WTC11 (cell line): ENCODE results near the gene NUDCD2. TPM values are rescaled to one million over a fixed set of nuclear protein-coding genes. Genes with fewer than 3 reads are reported as not detected.

Experiments
- ATAC-seq: fragments of 200-7000 bp; cut with Tn5 transposase; 2 replicates; pipeline ENCODE4 v1.10.0; 2021; ENCODE audit warnings: mild to moderate bottlenecking, moderate library complexity
- CTCF ChIA-PET: fragments of 300-600 bp; sonication (Branson Sonifier 250); formaldehyde crosslinking; loops from one replicate; lab custom pipeline; 2021; ENCODE audit warnings: antibody characterized with exemption; lab: Charles Lee
- POLR2A ChIA-PET: fragments of 350-600 bp; sonication (Branson Sonifier 250); formaldehyde crosslinking; loops from one replicate; lab custom pipeline; 2021; ENCODE audit warnings: antibody characterized with exemption; lab: Charles Lee
- DNase-seq: peaks from one replicate; pipeline ENCODE4 v3.0.0; 2021; ENCODE audit warnings: low spot score
- H3K27ac Mint-ChIP-seq: 2 replicates; pipeline ENCODE4 v1.8.0; 2021; ENCODE audit warnings: mixed read lengths
- H3K27me3 Mint-ChIP-seq: 2 replicates; pipeline ENCODE4 v1.8.0; 2021; ENCODE audit warnings: low read depth, mild to moderate bottlenecking, moderate library complexity, mixed read lengths
- H3K36me3 Mint-ChIP-seq: 2 replicates; pipeline ENCODE4 v1.8.0; 2021; ENCODE audit warnings: mixed read lengths
- H3K4me1 Mint-ChIP-seq: 2 replicates; pipeline ENCODE4 v1.8.0; 2022; ENCODE audit warnings: mixed read lengths
- H3K4me3 Mint-ChIP-seq: 2 replicates; pipeline ENCODE4 v1.8.0; 2021; ENCODE audit warnings: mild to moderate bottlenecking, moderate library complexity, mixed read lengths
- H3K9me3 Mint-ChIP-seq: 2 replicates; pipeline ENCODE4 v1.8.0; 2021; ENCODE audit warnings: mixed read lengths
- ATF1 ChIP-seq: sonication (generic); formaldehyde crosslinking; IDR thresholded peaks from 2 replicates; pipeline ENCODE4 v1.8.1; 2023; ENCODE audit warnings: mild to moderate bottlenecking, moderate library complexity, missing genetic modification reagents
- ATF6 ChIP-seq: sonication (generic); formaldehyde crosslinking; IDR thresholded peaks from 2 replicates; pipeline ENCODE4 v1.8.1; 2023; ENCODE audit warnings: mild to moderate bottlenecking, missing genetic modification reagents
- CREM ChIP-seq: sonication (generic); formaldehyde crosslinking; IDR thresholded peaks from 2 replicates; pipeline ENCODE4 v1.8.1; 2022; ENCODE audit warnings: mild to moderate bottlenecking, missing genetic modification reagents, moderate library complexity
- E2F5 ChIP-seq: sonication (generic); formaldehyde crosslinking; IDR thresholded peaks from 2 replicates; pipeline ENCODE4 v1.8.1; 2022; ENCODE audit warnings: mild to moderate bottlenecking, moderate library complexity, missing genetic modification reagents
- ESRRA ChIP-seq: sonication (generic); formaldehyde crosslinking; IDR thresholded peaks from 2 replicates; pipeline ENCODE4 v1.8.1; 2022; ENCODE audit warnings: mild to moderate bottlenecking, missing genetic modification reagents, borderline replicate concordance
- FOXJ3 ChIP-seq: sonication (generic); formaldehyde crosslinking; IDR thresholded peaks from 2 replicates; pipeline ENCODE4 v1.9.0; 2021; ENCODE audit warnings: missing genetic modification reagents, mild to moderate bottlenecking, borderline replicate concordance
- FOXP1 ChIP-seq: sonication (generic); formaldehyde crosslinking; IDR thresholded peaks from 2 replicates; pipeline ENCODE4 v1.8.0; 2022; ENCODE audit warnings: missing genetic modification reagents, mild to moderate bottlenecking, moderate library complexity, borderline replicate concordance
- NFATC4 ChIP-seq: fragments of 250-450 bp; sonication (Bioruptor Pico); IDR thresholded peaks from 2 replicates; pipeline ENCODE4 v1.9.0; 2021; ENCODE audit warnings: mild to moderate bottlenecking
- NFE2L1 ChIP-seq: sonication (generic); formaldehyde crosslinking; IDR thresholded peaks from 2 replicates; pipeline ENCODE4 v1.8.1; 2023; ENCODE audit warnings: missing genetic modification reagents
- NR1H2 ChIP-seq: sonication (generic); formaldehyde crosslinking; IDR thresholded peaks from 2 replicates; pipeline ENCODE4 v1.9.0; 2021; ENCODE audit warnings: mild to moderate bottlenecking, moderate library complexity, missing genetic modification reagents
- NR3C1 ChIP-seq: sonication (generic); formaldehyde crosslinking; conservative IDR thresholded peaks from 2 replicates; pipeline ENCODE4 v1.8.1; 2023; ENCODE audit warnings: low read depth, mild to moderate bottlenecking, missing genetic modification reagents
- OVOL2 ChIP-seq: fragments of 250-450 bp; sonication (Bioruptor Pico); IDR thresholded peaks from 2 replicates; pipeline ENCODE4 v1.9.0; 2021; ENCODE audit warnings: mild to moderate bottlenecking, borderline replicate concordance
- PRDM15 ChIP-seq: sonication (generic); formaldehyde crosslinking; IDR thresholded peaks from 2 replicates; pipeline ENCODE4 v1.8.0; 2022; ENCODE audit warnings: missing genetic modification reagents
- RELA ChIP-seq: sonication (generic); formaldehyde crosslinking; IDR thresholded peaks from 2 replicates; pipeline ENCODE4 v1.8.1; 2022; ENCODE audit warnings: missing genetic modification reagents, mild to moderate bottlenecking, borderline replicate concordance
- ZBTB21 ChIP-seq: sonication (generic); formaldehyde crosslinking; IDR thresholded peaks from 2 replicates; pipeline ENCODE4 v1.8.1; 2023; ENCODE audit warnings: mild to moderate bottlenecking, missing genetic modification reagents, borderline replicate concordance
- ZNF138 ChIP-seq: sonication (generic); formaldehyde crosslinking; conservative IDR thresholded peaks from 2 replicates; pipeline ENCODE4 v1.8.1; 2022; ENCODE audit warnings: mild to moderate bottlenecking, moderate library complexity, missing genetic modification reagents
- ZNF232 ChIP-seq: sonication (generic); formaldehyde crosslinking; IDR thresholded peaks from 2 replicates; pipeline ENCODE4 v1.8.0; 2022; ENCODE audit warnings: mild to moderate bottlenecking, missing genetic modification reagents
- total RNA-seq: library from RNA; stranded (reverse); gene quantifications from 3 replicates; pipeline ENCODE4 v1.2.3, GENCODE V29; 2021
- TF ChIP-seq, protein P1 (sequence below): fragments of 250-450 bp; sonication (Bioruptor Pico); IDR thresholded peaks from 2 replicates; pipeline ENCODE4 v1.9.0; 2021; ENCODE audit warnings: mild to moderate bottlenecking
- TF ChIP-seq, protein P2 (sequence below): sonication (generic); formaldehyde crosslinking; IDR thresholded peaks from 2 replicates; pipeline ENCODE4 v1.8.1; 2023; ENCODE audit warnings: mild to moderate bottlenecking, missing genetic modification reagents, borderline replicate concordance

The NUDCD2 gene
- total RNA-seq, 1 experiment from 2014 or later = 73.4 TPM

DNA sequence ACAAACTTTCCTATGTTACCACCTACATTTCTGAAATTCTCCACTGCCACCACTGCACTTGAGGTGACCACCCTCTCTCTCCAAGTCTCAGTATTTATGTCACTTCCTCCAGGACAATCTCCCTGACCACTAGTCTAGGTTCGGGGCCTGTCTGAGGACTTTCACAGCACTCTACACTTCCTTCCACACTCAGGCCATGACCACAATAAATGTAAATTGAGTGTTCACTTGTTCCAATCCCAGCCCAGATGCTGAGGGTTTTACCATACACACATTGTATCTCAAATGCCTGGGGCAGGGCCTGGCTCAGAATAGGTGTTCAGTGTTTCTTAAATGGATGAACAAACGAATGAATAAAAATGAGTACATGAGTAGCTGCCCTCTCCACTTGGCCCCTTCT lies 49.4 kb downstream of the NUDCD2 start (continued):
- TF ChIP-seq NFE2L1 (CRISPR knock-in tag) = no peak

DNA sequence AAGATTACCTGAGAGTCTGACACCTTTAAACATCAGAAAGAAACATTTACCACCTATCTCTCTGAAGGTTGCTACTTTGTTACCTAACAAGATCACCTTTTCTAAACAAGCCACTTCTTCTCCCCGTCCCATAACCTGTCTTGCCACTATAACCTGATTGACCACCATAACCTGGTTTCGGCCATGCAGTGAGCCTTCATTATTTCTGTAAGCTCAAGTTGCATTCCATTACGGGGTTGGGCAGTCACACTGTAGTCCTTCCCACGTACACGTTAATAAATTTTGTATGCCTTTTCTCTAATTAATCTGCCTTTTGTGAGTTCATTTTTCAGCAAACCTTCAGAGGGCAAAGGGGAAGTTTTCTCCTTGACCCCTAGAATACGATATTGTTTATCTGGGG lies 50.5 kb downstream of the NUDCD2 start:
- DNase-seq (no peak), ATAC-seq (no peak)
- Mint-ChIP-seq H3K4me1 (peaks cover 11% of the 10 kb centered on the region), H3K36me3 (no peaks in the 10 kb centered on the region), H3K4me3 (no peak overlapping the region), H3K9me3 (no peaks in the 10 kb centered on the region), H3K27ac (0 out of 2 replicates have a peak overlapping the region, but pooled peaks have one; percentile 1), H3K27me3 (no peaks in the 10 kb centered on the region)
- ChIA-PET POLR2A (no interaction called here), CTCF (interaction anchor here (0.8 to 4.2 kb wide), 15 partner anchors 10 to 1200 kb away, joined by 3 to 53 read pairs (median 6); no protein-coding TSS in a partner anchor)
- TF ChIP-seq ATF6 (CRISPR knock-in tag) (no peak), PRDM15 (CRISPR knock-in tag) (no peak), RELA (no peak), ESRRA (CRISPR knock-in tag) (no peak), NR1H2 (CRISPR knock-in tag) (no peak), ZNF138 (CRISPR knock-in tag) (no peak), FOXP1 (CRISPR knock-in tag) (no peak), ZBTB21 (CRISPR knock-in tag) (no peak), FOXJ3 (CRISPR knock-in tag) (no peak), ZNF232 (no peak), NFATC4 (CRISPR knock-in tag) (no peak), CREM (CRISPR knock-in tag) (no peak), NR3C1 (CRISPR knock-in tag) (no peak), OVOL2 (no peak), ATF1 (CRISPR knock-in tag) (no peak), E2F5 (CRISPR knock-in tag) (no peak)
- TF ChIP-seq, protein P1, sequence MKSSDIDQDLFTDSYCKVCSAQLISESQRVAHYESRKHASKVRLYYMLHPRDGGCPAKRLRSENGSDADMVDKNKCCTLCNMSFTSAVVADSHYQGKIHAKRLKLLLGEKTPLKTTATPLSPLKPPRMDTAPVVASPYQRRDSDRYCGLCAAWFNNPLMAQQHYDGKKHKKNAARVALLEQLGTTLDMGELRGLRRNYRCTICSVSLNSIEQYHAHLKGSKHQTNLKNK = no peak
- TF ChIP-seq, protein P2, sequence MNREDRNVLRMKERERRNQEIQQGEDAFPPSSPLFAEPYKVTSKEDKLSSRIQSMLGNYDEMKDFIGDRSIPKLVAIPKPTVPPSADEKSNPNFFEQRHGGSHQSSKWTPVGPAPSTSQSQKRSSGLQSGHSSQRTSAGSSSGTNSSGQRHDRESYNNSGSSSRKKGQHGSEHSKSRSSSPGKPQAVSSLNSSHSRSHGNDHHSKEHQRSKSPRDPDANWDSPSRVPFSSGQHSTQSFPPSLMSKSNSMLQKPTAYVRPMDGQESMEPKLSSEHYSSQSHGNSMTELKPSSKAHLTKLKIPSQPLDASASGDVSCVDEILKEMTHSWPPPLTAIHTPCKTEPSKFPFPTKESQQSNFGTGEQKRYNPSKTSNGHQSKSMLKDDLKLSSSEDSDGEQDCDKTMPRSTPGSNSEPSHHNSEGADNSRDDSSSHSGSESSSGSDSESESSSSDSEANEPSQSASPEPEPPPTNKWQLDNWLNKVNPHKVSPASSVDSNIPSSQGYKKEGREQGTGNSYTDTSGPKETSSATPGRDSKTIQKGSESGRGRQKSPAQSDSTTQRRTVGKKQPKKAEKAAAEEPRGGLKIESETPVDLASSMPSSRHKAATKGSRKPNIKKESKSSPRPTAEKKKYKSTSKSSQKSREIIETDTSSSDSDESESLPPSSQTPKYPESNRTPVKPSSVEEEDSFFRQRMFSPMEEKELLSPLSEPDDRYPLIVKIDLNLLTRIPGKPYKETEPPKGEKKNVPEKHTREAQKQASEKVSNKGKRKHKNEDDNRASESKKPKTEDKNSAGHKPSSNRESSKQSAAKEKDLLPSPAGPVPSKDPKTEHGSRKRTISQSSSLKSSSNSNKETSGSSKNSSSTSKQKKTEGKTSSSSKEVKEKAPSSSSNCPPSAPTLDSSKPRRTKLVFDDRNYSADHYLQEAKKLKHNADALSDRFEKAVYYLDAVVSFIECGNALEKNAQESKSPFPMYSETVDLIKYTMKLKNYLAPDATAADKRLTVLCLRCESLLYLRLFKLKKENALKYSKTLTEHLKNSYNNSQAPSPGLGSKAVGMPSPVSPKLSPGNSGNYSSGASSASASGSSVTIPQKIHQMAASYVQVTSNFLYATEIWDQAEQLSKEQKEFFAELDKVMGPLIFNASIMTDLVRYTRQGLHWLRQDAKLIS (CRISPR knock-in tag) = no peak
